GM13977 (cell line): ENCODE results near the gene BRINP1.

ENCODE experiments used
- DNase-seq: peaks from one replicate; pipeline ENCODE4 v3.0.0; 2012; ENCODE audit warnings: low spot score
- CTCF ChIP-seq: IDR thresholded peaks from 2 replicates; pipeline ENCODE4 v1.5.1; 2012; ENCODE audit warnings: mild to moderate bottlenecking, control low read depth; ENCODE audit not compliant: insufficient read depth; ENCODE audit errors: extremely low read depth, missing control alignments
- in situ Hi-C: fragments of 300-500 bp; cut with MboI; formaldehyde crosslinking; loops from one replicate; pipeline ENCODE4 v1.12.0; 2022; ENCODE audit warnings: low sequenced_read_pairs, low pct_unique_long_range_greater_than_20kb, mixed read lengths, inconsistent platforms; ENCODE audit not compliant: unreplicated experiment

Gene BRINP1

GRCh38 chr9:119322184-119322583 is 47.1 kb downstream of the BRINP1 start:
- TF ChIP-seq CTCF: no peak
- no peak for DNase-seq
- in situ Hi-C loops: no loop called here

- in situ Hi-C loops: no loop called here
- DNase-seq: no peak
Measured at GRCh38 chr9:119318371-119318770, 50.9 kb downstream of the BRINP1 start.

GRCh38 chr9:119313846-119314245 is 55.4 kb downstream of the BRINP1 start:
- in situ Hi-C loops: no loop called here
- TF ChIP-seq CTCF: no peak
- DNase-seq: no peak

More at GRCh38 chr9:119318371-119318770, 50.9 kb downstream of the BRINP1 start:
- no peak for TF ChIP-seq CTCF

GRCh38 chr9:119310741-119311140 is 58.5 kb downstream of the BRINP1 start:
- DNase-seq: no peak
- in situ Hi-C loops: no loop called here
- no peak for TF ChIP-seq CTCF

GRCh38 chr9:119307471-119307870 is 61.8 kb downstream of the BRINP1 start:
- in situ Hi-C loops: no loop called here
- no peak for DNase-seq
- TF ChIP-seq CTCF: no peak

- no peak for DNase-seq
- in situ Hi-C loops: no loop called here
- no peak for TF ChIP-seq CTCF
Measured at GRCh38 chr9:119304555-119304954, 64.7 kb downstream of the BRINP1 start.
